GM12872 (cell line): ENCODE measurements around the gene ACE.

Source experiments
- CTCF ChIP-seq: IDR thresholded peaks from 3 replicates; pipeline ENCODE4 v1.5.1; 2011; ENCODE audit warnings: low read depth, mild to moderate bottlenecking, low read length, moderate library complexity; ENCODE audit not compliant: insufficient read depth

The ACE gene

GRCh38 chr17:63537991-63538692 is 61.3 kb downstream of the ACE start:
- TF ChIP-seq CTCF, result no peak

- no peak for TF ChIP-seq CTCF
Measured at GRCh38 chr17:63538693-63539595, 62.1 kb downstream of the ACE start.

- no peak for TF ChIP-seq CTCF
Measured at GRCh38 chr17:63540590-63540989, 63.7 kb downstream of the ACE start.

- no peak for TF ChIP-seq CTCF
Measured at GRCh38 chr17:63542218-63542545, 65.3 kb downstream of the ACE start.

- TF ChIP-seq CTCF, result no peak
Measured at GRCh38 chr17:63542942-63543821, 66.3 kb downstream of the ACE start.

- TF ChIP-seq CTCF, result no peak
Measured at GRCh38 chr17:63543822-63544420, 67.1 kb downstream of the ACE start.
